ENCODE results near the gene CNIH2. TPM values are rescaled to one million over a fixed set of nuclear protein-coding genes. Genes with fewer than 3 reads are reported as not detected.
A peak's percentile ranks its signal among the peaks of the same experiment; 100 is the strongest.

The CNIH2 gene
- total RNA-seq, 3 donors from 2014 or later = 0.48 TPM; not detected in 2

DNA sequence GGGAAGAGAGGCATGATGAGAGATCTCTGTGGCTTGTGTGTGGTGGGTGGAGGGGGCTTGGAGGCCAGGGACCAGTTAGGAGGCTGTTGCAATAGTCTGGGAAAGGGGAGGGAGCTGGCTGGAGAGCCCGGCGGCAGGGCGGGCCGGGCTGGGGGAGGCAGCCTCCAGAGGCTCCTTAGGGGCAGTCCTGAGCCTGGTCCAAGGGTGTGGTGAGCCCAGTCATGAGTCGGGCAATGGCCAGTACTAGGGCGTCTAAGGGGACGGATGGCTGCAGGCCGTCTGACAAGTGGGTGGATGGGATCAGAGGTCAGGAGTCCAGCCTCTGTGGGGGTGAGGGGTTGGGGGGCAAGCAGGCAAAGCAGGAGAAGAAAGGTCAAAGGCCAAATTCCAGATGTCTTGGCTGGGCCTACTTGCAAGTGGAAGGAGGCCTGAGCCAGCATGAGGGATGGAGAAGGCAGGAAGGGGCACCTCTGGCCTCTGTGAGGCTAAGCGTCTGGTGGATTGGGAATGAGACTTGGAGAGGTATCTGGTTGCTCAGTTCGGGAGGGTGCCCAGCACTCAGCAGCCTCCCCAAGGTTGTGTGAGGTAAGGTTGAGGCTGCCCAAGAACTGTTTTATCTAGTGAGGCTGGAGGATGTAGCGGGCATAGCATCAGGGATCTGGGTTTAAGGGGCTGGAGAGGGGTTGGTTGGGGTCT is 44.9 kb downstream of the CNIH2 start:
- peak overlapping the region in 1 of 2 donors; percentile 75 for H3K27ac ChIP-seq
- no peak overlapping the region for H3K4me3 ChIP-seq
- no peak for TF ChIP-seq POLR2A (IDR thresholded peaks at IDR 0.05)
- peak in 1 of 3 donors; percentile 27 for TF ChIP-seq POLR2AphosphoS5 (IDR thresholded peaks at IDR 0.05)
- peaks cover 6 to 11% of the 10 kb centered on the region in 2 donors for H3K4me1 ChIP-seq
- no peaks in the 10 kb centered on the region for H3K9me3 ChIP-seq
- DNase-seq (ENCODE audit: low spot score in 2 of 2) = no peak
- H3K36me3 ChIP-seq = no peaks in the 10 kb centered on the region
- no peaks in the 10 kb centered on the region for H3K27me3 ChIP-seq
- intact Hi-C loops (cut with DNase I; ENCODE audit: low total_unique reads) = no loop called here

DNA sequence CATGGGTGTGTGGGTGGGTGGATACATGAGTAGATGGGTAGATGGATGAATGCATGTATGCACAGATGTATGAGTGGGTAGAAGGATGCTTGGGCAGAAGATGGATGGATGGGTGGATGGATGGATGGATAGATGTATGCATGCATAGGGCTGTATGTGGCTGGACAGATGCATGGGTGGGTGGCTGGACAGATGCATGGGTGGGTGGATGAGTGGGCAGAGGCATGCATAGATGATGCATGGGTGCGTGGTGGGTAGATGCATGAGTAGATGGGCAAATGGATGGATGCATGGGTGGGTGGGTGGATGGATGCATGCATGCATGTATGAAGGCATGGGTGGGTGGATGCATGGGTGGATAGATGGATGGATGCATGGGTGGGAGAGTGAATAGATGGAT is 45.7 kb downstream of the CNIH2 start:
- DNase-seq (ENCODE audit: low spot score in 2 of 2) = no peak
- no peak overlapping the region for H3K4me3 ChIP-seq
- H3K9me3 ChIP-seq = no peaks in the 10 kb centered on the region
- peaks cover 3 to 6% of the 10 kb centered on the region in 2 donors for H3K4me1 ChIP-seq
- H3K36me3 ChIP-seq = no peaks in the 10 kb centered on the region
- TF ChIP-seq POLR2A (IDR thresholded peaks at IDR 0.05) = no peak
- TF ChIP-seq, protein P1, sequence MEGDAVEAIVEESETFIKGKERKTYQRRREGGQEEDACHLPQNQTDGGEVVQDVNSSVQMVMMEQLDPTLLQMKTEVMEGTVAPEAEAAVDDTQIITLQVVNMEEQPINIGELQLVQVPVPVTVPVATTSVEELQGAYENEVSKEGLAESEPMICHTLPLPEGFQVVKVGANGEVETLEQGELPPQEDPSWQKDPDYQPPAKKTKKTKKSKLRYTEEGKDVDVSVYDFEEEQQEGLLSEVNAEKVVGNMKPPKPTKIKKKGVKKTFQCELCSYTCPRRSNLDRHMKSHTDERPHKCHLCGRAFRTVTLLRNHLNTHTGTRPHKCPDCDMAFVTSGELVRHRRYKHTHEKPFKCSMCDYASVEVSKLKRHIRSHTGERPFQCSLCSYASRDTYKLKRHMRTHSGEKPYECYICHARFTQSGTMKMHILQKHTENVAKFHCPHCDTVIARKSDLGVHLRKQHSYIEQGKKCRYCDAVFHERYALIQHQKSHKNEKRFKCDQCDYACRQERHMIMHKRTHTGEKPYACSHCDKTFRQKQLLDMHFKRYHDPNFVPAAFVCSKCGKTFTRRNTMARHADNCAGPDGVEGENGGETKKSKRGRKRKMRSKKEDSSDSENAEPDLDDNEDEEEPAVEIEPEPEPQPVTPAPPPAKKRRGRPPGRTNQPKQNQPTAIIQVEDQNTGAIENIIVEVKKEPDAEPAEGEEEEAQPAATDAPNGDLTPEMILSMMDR (IDR thresholded peaks at IDR 0.05) = no peak
- no peak for TF ChIP-seq POLR2AphosphoS5 (IDR thresholded peaks at IDR 0.05)
- H3K27me3 ChIP-seq = no peaks in the 10 kb centered on the region
- intact Hi-C loops (cut with DNase I; ENCODE audit: low total_unique reads) = no loop called here
- H3K27ac ChIP-seq = no peak overlapping the region

- DNase-seq (ENCODE audit: low spot score in 2 of 2) = no peak
- no peaks in the 10 kb centered on the region for H3K27me3 ChIP-seq
- H3K36me3 ChIP-seq = no peaks in the 10 kb centered on the region
- H3K4me1 ChIP-seq = peaks cover 3% of the 10 kb centered on the region in 2 donors
- TF ChIP-seq POLR2AphosphoS5 (IDR thresholded peaks at IDR 0.05) (no peak), POLR2A (IDR thresholded peaks at IDR 0.05) (no peak)
- TF ChIP-seq, protein P1 (IDR thresholded peaks at IDR 0.05) = no peak
- no peaks in the 10 kb centered on the region for H3K9me3 ChIP-seq
- no peak overlapping the region for H3K4me3 ChIP-seq
- peak overlapping the region in 1 of 2 donors; percentile 91 for H3K27ac ChIP-seq
- intact Hi-C loops (cut with DNase I; ENCODE audit: low total_unique reads) = loop anchor here (1.0 kb wide), 1 partner anchor 32 kb away; no protein-coding TSS in a partner anchor
Observed at GRCh38 chr11:66324664-66325063, 46.7 kb downstream of the CNIH2 start.

GRCh38 chr11:66325263-66325671 is 47.3 kb downstream of the CNIH2 start:
- Histone ChIP-seq H3K36me3 (no peaks in the 10 kb centered on the region), H3K27me3 (no peaks in the 10 kb centered on the region), H3K4me1 (peaks cover 3% of the 10 kb centered on the region in 2 donors), H3K27ac (peak overlapping the region in 1 of 2 donors; percentile 91), H3K9me3 (no peaks in the 10 kb centered on the region), H3K4me3 (no peak overlapping the region)
- intact Hi-C loops (cut with DNase I; ENCODE audit: low total_unique reads) = loop anchor here (1.0 kb wide), 1 partner anchor 33 kb away; no protein-coding TSS in a partner anchor
- TF ChIP-seq, protein P1 (IDR thresholded peaks at IDR 0.05) = no peak
- TF ChIP-seq POLR2AphosphoS5 (IDR thresholded peaks at IDR 0.05) (no peak), POLR2A (IDR thresholded peaks at IDR 0.05) (no peak)
- no peak for DNase-seq (ENCODE audit: low spot score in 2 of 2)

DNA sequence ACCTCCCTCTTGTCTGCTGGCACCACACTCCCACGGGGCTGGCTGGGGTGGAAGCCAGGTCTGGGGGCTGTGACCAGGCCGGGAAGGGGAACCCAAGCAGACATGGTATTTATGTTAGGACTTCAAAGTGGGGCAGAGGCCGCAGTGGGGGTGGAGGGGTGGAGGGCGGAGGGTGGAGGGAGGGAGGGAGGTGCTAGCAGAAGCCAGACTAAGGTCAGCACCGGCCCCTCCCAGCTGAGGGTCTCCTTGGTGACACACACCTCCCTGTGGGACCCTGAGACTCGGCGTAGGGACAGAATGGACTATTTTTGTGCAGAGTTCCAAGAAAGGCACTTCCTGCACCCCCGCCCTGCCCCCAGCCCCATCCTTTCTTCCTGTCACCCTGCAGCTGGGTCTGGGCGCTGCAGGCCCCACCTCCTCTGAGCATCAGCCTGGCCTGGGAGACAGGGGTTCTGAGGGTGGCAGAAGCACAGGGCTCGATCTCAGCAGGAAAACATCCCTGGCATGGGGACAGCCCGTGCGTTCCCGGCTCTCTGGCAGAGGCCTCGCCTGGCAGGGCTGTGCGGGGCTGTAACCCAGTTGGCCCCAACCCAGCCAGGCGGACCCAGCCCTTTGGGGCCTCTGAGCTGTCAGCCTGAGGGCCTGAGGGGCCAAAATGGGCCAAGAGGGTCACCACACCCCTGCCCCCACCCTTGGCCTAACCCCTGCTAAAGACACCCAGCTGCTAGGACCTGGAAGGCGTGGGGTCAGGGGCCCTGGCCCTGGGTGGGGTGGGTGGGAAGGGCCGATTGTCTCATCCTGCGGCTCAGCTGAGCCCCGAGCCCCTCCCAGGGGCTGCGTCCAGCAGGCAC is 48.5 kb downstream of the CNIH2 start:
- DNase-seq (ENCODE audit: low spot score in 2 of 2) = no peak
- Histone ChIP-seq H3K9me3 (no peaks in the 10 kb centered on the region), H3K4me3 (no peak overlapping the region), H3K4me1 (peaks cover 3% of the 10 kb centered on the region in 2 donors), H3K27me3 (no peaks in the 10 kb centered on the region), H3K36me3 (no peaks in the 10 kb centered on the region), H3K27ac (peak overlapping the region; percentile 51 to 91)
- TF ChIP-seq POLR2AphosphoS5 (IDR thresholded peaks at IDR 0.05) = no peak
- TF ChIP-seq POLR2A (IDR thresholded peaks at IDR 0.05) = no peak
- TF ChIP-seq, protein P1 (IDR thresholded peaks at IDR 0.05) = no peak
- intact Hi-C loops (cut with DNase I; ENCODE audit: low total_unique reads) = no loop called here
